ENCODE results near the gene HRH4.

The HRH4 gene

DNA sequence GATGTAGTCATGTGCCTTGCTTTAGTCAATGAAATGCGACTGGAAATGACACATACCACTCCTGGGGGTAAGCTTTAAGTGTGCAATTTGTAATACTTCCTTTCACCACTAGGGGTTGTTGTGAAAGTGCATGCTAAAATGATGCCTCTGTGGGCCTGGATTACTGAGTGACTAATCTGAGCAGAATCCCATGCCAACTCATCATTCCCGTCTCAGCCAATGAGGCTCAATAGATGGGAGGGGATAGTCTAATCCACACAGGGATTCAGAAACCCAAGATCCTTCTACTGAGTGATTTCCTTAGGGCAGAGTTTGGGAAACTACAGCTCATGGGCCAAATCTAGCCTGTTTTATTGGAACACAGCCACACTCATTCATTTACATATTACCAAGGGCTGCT lies 54.0 kb downstream of the HRH4 start:
- DNase-seq: no peak

GRCh38 chr18:24515721-24516120 lies 55.3 kb downstream of the HRH4 start:
- DNase-seq: no peak

GRCh38 chr18:24516261-24516660 lies 55.8 kb downstream of the HRH4 start:
- DNase-seq: no peak

DNA sequence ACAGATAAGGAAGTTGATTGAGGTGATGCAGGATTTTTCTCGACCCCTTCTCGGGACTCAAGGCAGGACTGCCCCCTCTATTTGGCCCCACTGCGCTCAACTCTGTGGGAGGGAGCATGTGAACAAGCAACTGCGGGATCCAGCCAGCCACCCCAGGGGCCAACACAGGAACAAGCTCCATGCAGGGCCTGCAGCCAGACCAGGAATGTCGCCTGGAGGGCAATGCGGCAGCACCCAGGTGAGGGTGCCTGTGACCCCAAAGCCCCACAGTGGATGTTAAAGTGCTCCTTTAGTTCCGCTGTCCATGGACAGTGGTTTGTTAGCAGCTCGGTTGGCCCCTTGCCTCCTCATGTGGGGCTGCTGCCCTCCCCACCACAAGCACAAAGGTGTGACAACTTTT lies 57.1 kb downstream of the HRH4 start:
- DNase-seq: no peak

- no peak for DNase-seq
Measured at GRCh38 chr18:24518596-24518995, 58.2 kb downstream of the HRH4 start.

Data from CD4-positive, alpha-beta T cell treated with Interferon gamma for 1 hour (primary cell).